K562 (cell line): ENCODE data around the gene ITM2B.

Source experiments
- PREB ChIP-seq: sonication (generic); formaldehyde crosslinking; IDR thresholded peaks from 2 replicates; pipeline ENCODE4 v1.8.1; 2023; ENCODE audit warnings: mild to moderate bottlenecking, missing genetic modification reagents
- RAD21 ChIP-seq, 2 experiments: fragments of 250-450 bp in 1 of 2; fragments of 450-650 bp in 1 of 2; sonication (Bioruptor Pico) in 1 of 2; formaldehyde crosslinking in 1 of 2; IDR thresholded peaks in 1 of 2; conservative IDR thresholded peaks in 1 of 2; 2 replicates each; pipeline versions ENCODE4 v1.4.0 to v1.8.0; 2020 to 2022; ENCODE audit warnings: mild to moderate bottlenecking in 2 of 2, moderate library complexity in 1 of 2
- TF ChIP-seq, protein P1 (sequence below), 3 experiments: IDR thresholded peaks in 2 of 3; conservative IDR thresholded peaks in 1 of 3; 2 replicates each; pipeline ENCODE4 v1.5.1; 2011 to 2012; ENCODE audit warnings: low read length in 3 of 3, mild to moderate bottlenecking in 3 of 3, control low read depth in 2 of 3, improper control_type of control experiment in 1 of 3, inconsistent platforms in 1 of 3, low read depth in 1 of 3, mixed read lengths in 1 of 3, moderate library complexity in 1 of 3; ENCODE audit not compliant: insufficient read depth in 2 of 3
- TF ChIP-seq, protein P2 (sequence below), 2 experiments: fragments of 250-450 bp in 1 of 2; fragments of 450-650 bp in 1 of 2; sonication (Bioruptor Pico) in 1 of 2; IDR thresholded peaks; 2 replicates each; pipeline versions ENCODE4 v1.6.1 to v1.8.0; 2016 to 2021; ENCODE audit warnings: mild to moderate bottlenecking in 2 of 2, moderate library complexity in 2 of 2, missing compliant biosample characterization in 1 of 2, missing genetic modification characterization in 1 of 2

- TF ChIP-seq PREB (CRISPR knock-in tag) (no peak), RAD21 (CRISPR knock-in tag; conservative IDR thresholded peaks at IDR 0.05 in 1 of 2, IDR thresholded peaks at IDR 0.05 in 1 of 2) (no peak)
- TF ChIP-seq, protein P1, sequence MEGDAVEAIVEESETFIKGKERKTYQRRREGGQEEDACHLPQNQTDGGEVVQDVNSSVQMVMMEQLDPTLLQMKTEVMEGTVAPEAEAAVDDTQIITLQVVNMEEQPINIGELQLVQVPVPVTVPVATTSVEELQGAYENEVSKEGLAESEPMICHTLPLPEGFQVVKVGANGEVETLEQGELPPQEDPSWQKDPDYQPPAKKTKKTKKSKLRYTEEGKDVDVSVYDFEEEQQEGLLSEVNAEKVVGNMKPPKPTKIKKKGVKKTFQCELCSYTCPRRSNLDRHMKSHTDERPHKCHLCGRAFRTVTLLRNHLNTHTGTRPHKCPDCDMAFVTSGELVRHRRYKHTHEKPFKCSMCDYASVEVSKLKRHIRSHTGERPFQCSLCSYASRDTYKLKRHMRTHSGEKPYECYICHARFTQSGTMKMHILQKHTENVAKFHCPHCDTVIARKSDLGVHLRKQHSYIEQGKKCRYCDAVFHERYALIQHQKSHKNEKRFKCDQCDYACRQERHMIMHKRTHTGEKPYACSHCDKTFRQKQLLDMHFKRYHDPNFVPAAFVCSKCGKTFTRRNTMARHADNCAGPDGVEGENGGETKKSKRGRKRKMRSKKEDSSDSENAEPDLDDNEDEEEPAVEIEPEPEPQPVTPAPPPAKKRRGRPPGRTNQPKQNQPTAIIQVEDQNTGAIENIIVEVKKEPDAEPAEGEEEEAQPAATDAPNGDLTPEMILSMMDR (IDR thresholded peaks at IDR 0.05 in 2 of 3, conservative IDR thresholded peaks at IDR 0.05 in 1 of 3; ENCODE audit: insufficient read depth in 2 of 3, low read depth in 1 of 3, low read length in 3 of 3) = no peak
- TF ChIP-seq, protein P2, sequence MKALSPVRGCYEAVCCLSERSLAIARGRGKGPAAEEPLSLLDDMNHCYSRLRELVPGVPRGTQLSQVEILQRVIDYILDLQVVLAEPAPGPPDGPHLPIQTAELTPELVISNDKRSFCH (CRISPR knock-in tag; IDR thresholded peaks at IDR 0.05) = no peak
- TF ChIP-seq, protein P2 (tag; IDR thresholded peaks at IDR 0.05) = no peak
Measured at GRCh38 chr13:48244159-48244558, 11.2 kb downstream of the ITM2B start.
